Measurements from ENCODE around the gene HECTD4. TPM values are rescaled to one million over a fixed set of nuclear protein-coding genes. Genes with fewer than 3 reads are reported as not detected.

The HECTD4 gene
- total and polyA plus RNA-seq, 9 of the 15 experiments (the other 6 are each of a cell fraction or from before 2014, with no cell fraction given), result 3.5 to 33.3 (median 13.5) TPM

- TF ChIP-seq HMBOX1 (IDR thresholded peaks at IDR 0.05) (no peak), ZNF778 (CRISPR knock-in tag; IDR thresholded peaks at IDR 0.05) (no peak), SNRNP70 (optimal IDR thresholded peaks at IDR 0.05; ENCODE audit: low read depth, low read length) (no peak), U2AF1 (optimal IDR thresholded peaks at IDR 0.05; ENCODE audit: low read depth, low read length) (no peak), MEIS2 (IDR thresholded peaks at IDR 0.05; ENCODE audit: partially characterized antibody) (no peak), TRIM25 (IDR thresholded peaks at IDR 0.05; ENCODE audit: borderline replicate concordance) (no peak), PATZ1 (CRISPR knock-in tag; IDR thresholded peaks at IDR 0.05; ENCODE audit: borderline replicate concordance) (no peak), NR0B1 (IDR thresholded peaks at IDR 0.05; ENCODE audit: partially characterized antibody) (no peak), MNT (conservative IDR thresholded peaks at IDR 0.05) (peak; percentile 12 to 81), PCBP2 (IDR thresholded peaks at IDR 0.05; ENCODE audit: low read depth, low read length, poor library complexity, severe bottlenecking) (no peak), NFXL1 (CRISPR knock-in tag; IDR thresholded peaks at IDR 0.05) (no peak), SRF (CRISPR knock-in tag; IDR thresholded peaks at IDR 0.05) (no peak)
- TF ChIP-seq, protein P1, sequence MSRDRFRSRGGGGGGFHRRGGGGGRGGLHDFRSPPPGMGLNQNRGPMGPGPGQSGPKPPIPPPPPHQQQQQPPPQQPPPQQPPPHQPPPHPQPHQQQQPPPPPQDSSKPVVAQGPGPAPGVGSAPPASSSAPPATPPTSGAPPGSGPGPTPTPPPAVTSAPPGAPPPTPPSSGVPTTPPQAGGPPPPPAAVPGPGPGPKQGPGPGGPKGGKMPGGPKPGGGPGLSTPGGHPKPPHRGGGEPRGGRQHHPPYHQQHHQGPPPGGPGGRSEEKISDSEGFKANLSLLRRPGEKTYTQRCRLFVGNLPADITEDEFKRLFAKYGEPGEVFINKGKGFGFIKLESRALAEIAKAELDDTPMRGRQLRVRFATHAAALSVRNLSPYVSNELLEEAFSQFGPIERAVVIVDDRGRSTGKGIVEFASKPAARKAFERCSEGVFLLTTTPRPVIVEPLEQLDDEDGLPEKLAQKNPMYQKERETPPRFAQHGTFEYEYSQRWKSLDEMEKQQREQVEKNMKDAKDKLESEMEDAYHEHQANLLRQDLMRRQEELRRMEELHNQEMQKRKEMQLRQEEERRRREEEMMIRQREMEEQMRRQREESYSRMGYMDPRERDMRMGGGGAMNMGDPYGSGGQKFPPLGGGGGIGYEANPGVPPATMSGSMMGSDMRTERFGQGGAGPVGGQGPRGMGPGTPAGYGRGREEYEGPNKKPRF (IDR thresholded peaks at IDR 0.05; ENCODE audit: low read depth, low read length), result no peak
- TF ChIP-seq, protein P2, sequence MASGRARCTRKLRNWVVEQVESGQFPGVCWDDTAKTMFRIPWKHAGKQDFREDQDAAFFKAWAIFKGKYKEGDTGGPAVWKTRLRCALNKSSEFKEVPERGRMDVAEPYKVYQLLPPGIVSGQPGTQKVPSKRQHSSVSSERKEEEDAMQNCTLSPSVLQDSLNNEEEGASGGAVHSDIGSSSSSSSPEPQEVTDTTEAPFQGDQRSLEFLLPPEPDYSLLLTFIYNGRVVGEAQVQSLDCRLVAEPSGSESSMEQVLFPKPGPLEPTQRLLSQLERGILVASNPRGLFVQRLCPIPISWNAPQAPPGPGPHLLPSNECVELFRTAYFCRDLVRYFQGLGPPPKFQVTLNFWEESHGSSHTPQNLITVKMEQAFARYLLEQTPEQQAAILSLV (tag; IDR thresholded peaks at IDR 0.05), result no peak
Measured at GRCh38 chr12:112125250-112125999, 256.8 kb downstream of the HECTD4 start, which contains the start of gene TRAFD1 (continued).

Measured in K562 (cell line).